Keratinocyte (primary cell): ENCODE measurements around the gene CWC22.

ENCODE experiments used
- CTCF ChIP-seq, 3 experiments: IDR thresholded peaks in 1 of 3; conservative IDR thresholded peaks in 1 of 3; optimal IDR thresholded peaks in 1 of 3; 2 replicates in 2 of 3; 3 replicates in 1 of 3; pipeline versions ENCODE3 to v1.5.1; 2011; ENCODE audit warnings: low read length in 3 of 3, mild to moderate bottlenecking in 3 of 3, moderate library complexity in 2 of 3, control low read depth in 1 of 3, inconsistent platforms in 1 of 3; ENCODE audit not compliant: insufficient read depth in 2 of 3; ENCODE audit errors: extremely low read depth in 1 of 3
- EZH2 ChIP-seq: IDR thresholded peaks from one replicate; pipeline ENCODE4 v1.6.1; 2012; ENCODE audit warnings: inconsistent platforms, mild to moderate bottlenecking, low read length, moderate library complexity

GRCh38 chr2:180033993-180034894 is 27.1 kb upstream of the CWC22 start:
- no peak for TF ChIP-seq CTCF (optimal IDR thresholded peaks at IDR 0.05 in 1 of 3, IDR thresholded peaks at IDR 0.05 in 1 of 3, conservative IDR thresholded peaks at IDR 0.05 in 1 of 3; ENCODE audit: extremely low read depth in 1 of 3, insufficient read depth in 2 of 3, low read length in 3 of 3)
- no peak for TF ChIP-seq EZH2
